Astrocyte (in vitro differentiated cells and primary cell): ENCODE data around the gene FBXW2. TPM values are rescaled to one million over a fixed set of nuclear protein-coding genes. Genes with fewer than 3 reads are reported as not detected.

ENCODE experiments used
- DNase-seq: peaks from one replicate; pipeline ENCODE4 v3.0.0-alpha.2; 2010; ENCODE audit warnings: low read depth
- FAIRE-seq: peaks from 2 replicates; lab custom pipeline; 2011; peaks lifted over from hg19 to GRCh38; lab: Jason Lieb, UNC
- H2AFZ ChIP-seq: 2 replicates; pipeline ENCODE4 v1.6.0; 2012; ENCODE audit warnings: low read depth, low read length, inconsistent platforms
- H3K27ac ChIP-seq: 2 replicates; pipeline ENCODE4 v1.5.1; 2011; ENCODE audit warnings: low read depth, low read length, inconsistent platforms
- H3K27me3 ChIP-seq: 2 replicates; pipeline ENCODE4 v1.6.0; 2011; ENCODE audit warnings: low read length, inconsistent platforms; ENCODE audit not compliant: insufficient read depth
- H3K36me3 ChIP-seq: 2 replicates; pipeline ENCODE4 v1.5.1; 2011; ENCODE audit warnings: low read length, inconsistent platforms; ENCODE audit not compliant: insufficient read depth
- H3K4me1 ChIP-seq: 2 replicates; pipeline ENCODE4 v1.5.1; 2011; ENCODE audit warnings: low read length, inconsistent platforms; ENCODE audit not compliant: insufficient read depth
- H3K4me2 ChIP-seq: 2 replicates; pipeline ENCODE4 v1.6.0; 2012; ENCODE audit warnings: low read length, inconsistent platforms
- H3K4me3 ChIP-seq: 2 replicates; pipeline ENCODE4 v1.5.1; 2011; ENCODE audit warnings: low read depth, mild to moderate bottlenecking, low read length, inconsistent platforms; ENCODE audit not compliant: insufficient read depth
- H3K79me2 ChIP-seq: 2 replicates; pipeline ENCODE4 v1.6.0; 2012; ENCODE audit warnings: mild to moderate bottlenecking, low read length, inconsistent platforms; ENCODE audit not compliant: insufficient read depth
- H3K9ac ChIP-seq: 2 replicates; pipeline ENCODE4 v1.6.0; 2012; ENCODE audit warnings: mild to moderate bottlenecking, low read length, inconsistent platforms
- H3K9me3 ChIP-seq: 2 replicates; pipeline ENCODE4 v1.5.1; 2012; ENCODE audit warnings: low read depth, mild to moderate bottlenecking, low read length, inconsistent platforms; ENCODE audit not compliant: insufficient read depth
- H4K20me1 ChIP-seq: 2 replicates; pipeline ENCODE4 v1.6.0; 2012; ENCODE audit warnings: low read length, inconsistent platforms; ENCODE audit not compliant: insufficient read depth
- H3K27ac Mint-ChIP-seq: one replicate; pipeline ENCODE4 v1.8.0; 2021; ENCODE audit warnings: mild to moderate bottlenecking, mixed read lengths; ENCODE audit not compliant: unreplicated experiment
- H3K27me3 Mint-ChIP-seq: one replicate; pipeline ENCODE4 v1.8.0; 2021; ENCODE audit warnings: low read depth, mixed read lengths; ENCODE audit not compliant: unreplicated experiment
- H3K36me3 Mint-ChIP-seq: one replicate; pipeline ENCODE4 v1.8.0; 2021; ENCODE audit warnings: low read depth, mixed read lengths; ENCODE audit not compliant: unreplicated experiment
- H3K4me1 Mint-ChIP-seq: one replicate; pipeline ENCODE4 v1.8.0; 2021; ENCODE audit warnings: low read depth, mixed read lengths; ENCODE audit not compliant: unreplicated experiment
- H3K4me3 Mint-ChIP-seq: one replicate; pipeline ENCODE4 v1.8.0; 2021; ENCODE audit warnings: mild to moderate bottlenecking, moderate library complexity, mixed read lengths; ENCODE audit not compliant: unreplicated experiment
- H3K9me3 Mint-ChIP-seq: one replicate; pipeline ENCODE4 v1.8.0; 2021; ENCODE audit warnings: mild to moderate bottlenecking, mixed read lengths; ENCODE audit not compliant: unreplicated experiment
- EZH2 ChIP-seq: IDR thresholded peaks from 2 replicates; pipeline ENCODE4 v1.6.1; 2012; ENCODE audit warnings: mild to moderate bottlenecking, low read length, inconsistent platforms; ENCODE audit not compliant: insufficient read depth
- total RNA-seq: library from RNA; stranded (reverse); gene quantifications from 2 replicates; pipeline ENCODE4 v1.2.1, GENCODE V29; 2021
- TF ChIP-seq, protein P1 (sequence below): IDR thresholded peaks from 2 replicates; pipeline ENCODE4 v1.5.1; 2011; ENCODE audit warnings: low read depth, mild to moderate bottlenecking, inconsistent platforms, low read length, moderate library complexity; ENCODE audit not compliant: insufficient read depth

The FBXW2 gene
- total RNA-seq, 1 donor from 2014 or later, result 65.7 TPM

GRCh38 chr9:120818595-120818994 lies 25.4 kb upstream of the FBXW2 start:
- H4K20me1 ChIP-seq, result no peaks in the 10 kb centered on the region
- TF ChIP-seq EZH2, result no peak
- TF ChIP-seq, protein P1, sequence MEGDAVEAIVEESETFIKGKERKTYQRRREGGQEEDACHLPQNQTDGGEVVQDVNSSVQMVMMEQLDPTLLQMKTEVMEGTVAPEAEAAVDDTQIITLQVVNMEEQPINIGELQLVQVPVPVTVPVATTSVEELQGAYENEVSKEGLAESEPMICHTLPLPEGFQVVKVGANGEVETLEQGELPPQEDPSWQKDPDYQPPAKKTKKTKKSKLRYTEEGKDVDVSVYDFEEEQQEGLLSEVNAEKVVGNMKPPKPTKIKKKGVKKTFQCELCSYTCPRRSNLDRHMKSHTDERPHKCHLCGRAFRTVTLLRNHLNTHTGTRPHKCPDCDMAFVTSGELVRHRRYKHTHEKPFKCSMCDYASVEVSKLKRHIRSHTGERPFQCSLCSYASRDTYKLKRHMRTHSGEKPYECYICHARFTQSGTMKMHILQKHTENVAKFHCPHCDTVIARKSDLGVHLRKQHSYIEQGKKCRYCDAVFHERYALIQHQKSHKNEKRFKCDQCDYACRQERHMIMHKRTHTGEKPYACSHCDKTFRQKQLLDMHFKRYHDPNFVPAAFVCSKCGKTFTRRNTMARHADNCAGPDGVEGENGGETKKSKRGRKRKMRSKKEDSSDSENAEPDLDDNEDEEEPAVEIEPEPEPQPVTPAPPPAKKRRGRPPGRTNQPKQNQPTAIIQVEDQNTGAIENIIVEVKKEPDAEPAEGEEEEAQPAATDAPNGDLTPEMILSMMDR, result no peak
- Mint-ChIP-seq H3K4me3 (no peak overlapping the region), H3K27ac (no peak overlapping the region), H3K4me1 (no peaks in the 10 kb centered on the region), H3K9me3 (no peaks in the 10 kb centered on the region), H3K27me3 (no peaks in the 10 kb centered on the region), H3K36me3 (peaks cover 10% of the 10 kb centered on the region)
- H3K4me1 ChIP-seq, result no peaks in the 10 kb centered on the region
- FAIRE-seq, result no peak
- no peak overlapping the region for H3K9ac ChIP-seq
- H3K79me2 ChIP-seq, result no peaks in the 10 kb centered on the region
- H3K27me3 ChIP-seq, result no peaks in the 10 kb centered on the region
- H3K36me3 ChIP-seq, result peaks cover 36% of the 10 kb centered on the region
- H3K27ac ChIP-seq, result no peak overlapping the region
- H3K4me2 ChIP-seq, result no peak overlapping the region
- no peak for DNase-seq
- H3K4me3 ChIP-seq, result no peak overlapping the region
- H3K9me3 ChIP-seq, result no peaks in the 10 kb centered on the region
- H2AFZ ChIP-seq, result no peak overlapping the region

DNA sequence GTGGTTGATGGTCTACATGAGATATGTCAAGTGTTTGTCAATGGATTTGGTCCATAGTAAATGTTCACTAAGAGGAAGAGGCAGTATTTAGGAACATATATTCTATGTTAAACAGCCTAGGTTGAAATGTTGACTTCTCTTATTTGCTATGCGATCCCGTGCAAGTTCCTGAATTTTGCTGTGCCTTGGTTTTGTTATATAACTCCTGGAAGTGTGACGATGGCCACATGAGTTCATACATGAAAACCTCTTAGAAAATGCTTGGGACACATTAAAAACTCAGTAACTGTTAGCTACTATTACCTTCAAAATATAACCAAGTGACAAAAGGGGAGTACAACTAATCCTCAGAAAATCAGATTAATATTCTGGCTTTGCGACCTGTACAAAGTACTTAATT lies 21.9 kb upstream of the FBXW2 start:
- no peak overlapping the region for H3K4me2 ChIP-seq

DNA sequence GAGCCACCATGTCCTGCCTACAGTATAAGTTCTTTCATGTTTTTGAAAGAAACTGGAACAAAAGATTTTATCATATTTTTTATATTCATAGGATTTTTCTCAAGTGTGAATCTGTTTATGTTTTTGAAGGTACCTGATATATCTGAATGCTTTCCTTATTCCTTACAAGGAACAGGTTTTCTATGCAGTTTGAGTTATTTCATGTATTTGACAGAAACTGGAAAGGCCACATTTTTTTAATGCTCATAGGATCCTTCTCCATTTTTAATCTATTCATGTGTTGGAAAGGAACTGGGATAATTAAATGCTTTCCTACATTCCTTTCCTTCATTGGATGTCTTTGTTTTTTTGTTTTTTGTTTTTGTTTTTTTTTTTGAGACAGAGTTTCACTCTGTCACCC lies 15.7 kb upstream of the FBXW2 start:
- H3K4me3 ChIP-seq, result no peak overlapping the region
- H3K4me1 ChIP-seq, result no peaks in the 10 kb centered on the region
- H4K20me1 ChIP-seq, result no peaks in the 10 kb centered on the region
- no peak for TF ChIP-seq EZH2
- TF ChIP-seq, protein P1, result no peak
- FAIRE-seq, result no peak
- H3K27ac Mint-ChIP-seq, result no peak overlapping the region
- peaks cover 3% of the 10 kb centered on the region for H3K4me1 Mint-ChIP-seq
- no peaks in the 10 kb centered on the region for H3K36me3 ChIP-seq
- no peaks in the 10 kb centered on the region for H3K79me2 ChIP-seq
- peak overlapping the region; percentile 34 for H3K4me3 Mint-ChIP-seq
- H2AFZ ChIP-seq, result no peak overlapping the region
- no peak overlapping the region for H3K27ac ChIP-seq
- peaks cover 4% of the 10 kb centered on the region for H3K9me3 ChIP-seq
- no peak overlapping the region for H3K4me2 ChIP-seq
- peaks cover 29% of the 10 kb centered on the region for H3K9me3 Mint-ChIP-seq
- peaks cover 20% of the 10 kb centered on the region for H3K36me3 Mint-ChIP-seq
- no peak for DNase-seq
- H3K27me3 ChIP-seq, result no peaks in the 10 kb centered on the region
- no peaks in the 10 kb centered on the region for H3K27me3 Mint-ChIP-seq
- H3K9ac ChIP-seq, result no peak overlapping the region

More for the DNA sequence above, 21.9 kb upstream of the FBXW2 start:
- Histone ChIP-seq H3K27me3 (no peaks in the 10 kb centered on the region), H3K4me3 (no peak overlapping the region), H3K27ac (no peak overlapping the region), H3K79me2 (no peaks in the 10 kb centered on the region), H3K9me3 (no peaks in the 10 kb centered on the region), H3K4me1 (no peaks in the 10 kb centered on the region), H3K36me3 (peaks cover 19% of the 10 kb centered on the region), H3K9ac (no peak overlapping the region), H2AFZ (no peak overlapping the region), H4K20me1 (no peaks in the 10 kb centered on the region)
- FAIRE-seq (no peak), DNase-seq (no peak)
- H3K4me1 Mint-ChIP-seq, result peaks cover 3% of the 10 kb centered on the region
- H3K9me3 Mint-ChIP-seq, result no peaks in the 10 kb centered on the region
- no peak overlapping the region for H3K27ac Mint-ChIP-seq
- TF ChIP-seq EZH2, result no peak
- TF ChIP-seq, protein P1, result no peak
- H3K27me3 Mint-ChIP-seq, result no peaks in the 10 kb centered on the region
- H3K4me3 Mint-ChIP-seq, result no peak overlapping the region
- peaks cover 12% of the 10 kb centered on the region for H3K36me3 Mint-ChIP-seq
